ENCODE results near the gene THSD7B. TPM values are rescaled to one million over a fixed set of nuclear protein-coding genes. Genes with fewer than 3 reads are reported as not detected.

THSD7B gene
- total and polyA plus RNA-seq, 8 donors = 0.13 to 4.5 (median 2.7) TPM

DNA sequence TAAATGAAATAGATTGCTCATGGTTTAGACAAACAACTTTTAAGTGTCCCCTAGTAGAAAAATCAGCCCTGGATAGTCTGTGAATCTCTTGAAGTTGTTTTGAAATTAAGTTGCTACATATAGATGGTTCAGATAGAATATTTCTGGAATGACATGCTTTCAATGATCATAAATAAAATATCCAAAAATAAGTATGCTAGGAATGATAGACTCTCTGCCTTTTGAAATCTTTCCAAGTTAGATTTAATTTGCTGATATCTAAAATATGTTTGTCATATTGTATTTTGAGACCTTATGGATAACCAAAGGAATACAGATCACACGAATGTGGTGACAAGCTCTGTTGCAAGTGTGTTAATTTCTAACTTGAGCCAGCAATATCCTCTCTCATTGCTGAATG lies 488.7 kb downstream of the THSD7B start:
- TF ChIP-seq, protein P1, sequence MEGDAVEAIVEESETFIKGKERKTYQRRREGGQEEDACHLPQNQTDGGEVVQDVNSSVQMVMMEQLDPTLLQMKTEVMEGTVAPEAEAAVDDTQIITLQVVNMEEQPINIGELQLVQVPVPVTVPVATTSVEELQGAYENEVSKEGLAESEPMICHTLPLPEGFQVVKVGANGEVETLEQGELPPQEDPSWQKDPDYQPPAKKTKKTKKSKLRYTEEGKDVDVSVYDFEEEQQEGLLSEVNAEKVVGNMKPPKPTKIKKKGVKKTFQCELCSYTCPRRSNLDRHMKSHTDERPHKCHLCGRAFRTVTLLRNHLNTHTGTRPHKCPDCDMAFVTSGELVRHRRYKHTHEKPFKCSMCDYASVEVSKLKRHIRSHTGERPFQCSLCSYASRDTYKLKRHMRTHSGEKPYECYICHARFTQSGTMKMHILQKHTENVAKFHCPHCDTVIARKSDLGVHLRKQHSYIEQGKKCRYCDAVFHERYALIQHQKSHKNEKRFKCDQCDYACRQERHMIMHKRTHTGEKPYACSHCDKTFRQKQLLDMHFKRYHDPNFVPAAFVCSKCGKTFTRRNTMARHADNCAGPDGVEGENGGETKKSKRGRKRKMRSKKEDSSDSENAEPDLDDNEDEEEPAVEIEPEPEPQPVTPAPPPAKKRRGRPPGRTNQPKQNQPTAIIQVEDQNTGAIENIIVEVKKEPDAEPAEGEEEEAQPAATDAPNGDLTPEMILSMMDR (IDR thresholded peaks at IDR 0.05) = no peak
- Histone ChIP-seq H3K36me3 (no peaks in the 10 kb centered on the region), H3K4me3 (no peak overlapping the region), H3K27me3 (no peaks in the 10 kb centered on the region), H3K27ac (no peak overlapping the region), H3K9me3 (no peaks in the 10 kb centered on the region), H3K4me1 (no peaks in the 10 kb centered on the region)
- intact Hi-C loops (cut with DNase I) = no loop called here
- ATAC-seq = no peak
- DNase-seq = no peak

DNA sequence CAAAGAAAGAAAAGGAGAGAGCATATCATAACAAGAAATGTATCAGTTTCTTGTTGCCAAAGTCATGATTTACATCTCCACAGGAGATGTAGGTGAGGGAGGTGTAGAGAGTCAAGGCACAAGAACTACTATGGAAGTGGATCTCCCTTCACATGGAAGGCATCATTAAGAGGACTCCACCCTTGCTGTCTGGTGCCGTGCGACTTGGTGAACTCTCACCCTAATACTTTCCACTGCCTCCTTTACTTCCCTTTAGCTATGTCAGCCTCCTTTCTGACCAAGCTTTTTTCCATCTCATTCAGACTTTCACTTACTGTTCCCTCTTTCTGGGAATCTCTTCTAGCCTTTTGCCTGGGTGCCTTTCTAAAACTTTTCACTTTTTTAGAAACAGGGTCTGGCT lies 490.0 kb downstream of the THSD7B start:
- Histone ChIP-seq H3K4me1 (no peaks in the 10 kb centered on the region), H3K27ac (no peak overlapping the region), H3K4me3 (no peak overlapping the region), H3K9me3 (no peaks in the 10 kb centered on the region), H3K36me3 (no peaks in the 10 kb centered on the region), H3K27me3 (no peaks in the 10 kb centered on the region)
- DNase-seq = no peak
- intact Hi-C loops (cut with DNase I) = no loop called here
- no peak for ATAC-seq
- TF ChIP-seq, protein P1 (IDR thresholded peaks at IDR 0.05) = no peak

DNA sequence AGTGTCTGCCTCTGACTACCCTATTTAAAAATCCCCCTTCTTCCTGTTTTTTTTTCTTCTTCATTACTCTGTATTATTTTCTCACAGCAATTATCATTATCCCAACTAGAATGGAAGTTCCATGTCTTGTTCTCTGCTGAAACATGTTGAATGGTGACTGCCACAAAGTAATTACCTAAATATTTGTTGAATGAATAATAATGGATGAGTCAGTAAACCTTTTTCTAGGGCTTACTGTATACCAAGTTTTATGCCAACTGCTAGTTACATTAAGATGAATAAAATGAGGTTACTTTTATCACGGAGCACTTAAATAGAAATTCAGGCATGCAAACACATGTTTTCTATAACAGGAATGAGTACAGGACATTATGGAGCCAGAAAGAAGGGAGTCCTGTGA lies 490.6 kb downstream of the THSD7B start:
- intact Hi-C loops (cut with DNase I) = no loop called here
- no peaks in the 10 kb centered on the region for H3K27me3 ChIP-seq
- no peaks in the 10 kb centered on the region for H3K36me3 ChIP-seq
- no peak overlapping the region for H3K4me3 ChIP-seq
- TF ChIP-seq, protein P1 (IDR thresholded peaks at IDR 0.05) = no peak
- ATAC-seq (no peak), DNase-seq (no peak)
- H3K9me3 ChIP-seq = no peaks in the 10 kb centered on the region
- no peak overlapping the region for H3K27ac ChIP-seq
- H3K4me1 ChIP-seq = no peaks in the 10 kb centered on the region

DNA sequence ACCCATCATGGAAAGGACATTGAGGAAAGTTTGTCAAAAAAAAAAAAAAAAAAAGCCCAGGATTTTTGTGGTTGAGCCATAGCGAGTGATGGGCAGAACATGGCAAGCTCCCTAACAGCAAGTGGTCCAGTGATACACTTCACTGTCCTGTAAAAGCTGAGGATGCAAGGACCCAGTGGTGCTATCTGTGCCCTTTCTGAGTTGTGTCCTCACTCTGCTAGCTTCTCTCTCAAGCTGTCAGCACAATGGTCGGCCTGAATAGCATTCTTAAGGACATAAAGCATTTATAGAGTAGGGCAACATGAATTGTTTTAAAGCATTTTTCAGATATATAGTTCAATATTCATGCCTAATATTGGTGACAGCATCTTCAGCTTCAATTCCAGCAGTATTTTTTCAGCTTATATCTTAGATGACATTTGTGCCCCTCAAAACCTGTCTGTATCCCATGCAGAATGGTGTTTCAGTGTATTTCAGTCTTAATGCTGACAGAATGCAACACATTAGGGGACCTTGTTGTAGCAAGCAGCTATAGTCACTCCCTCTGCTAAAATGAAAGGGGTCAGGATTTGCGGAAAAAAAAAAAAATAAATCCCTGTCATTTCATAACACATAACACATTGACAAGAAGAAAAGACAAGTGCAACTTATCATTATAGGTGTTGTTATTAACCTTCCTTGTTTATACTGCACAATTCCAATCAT lies 496.7 kb downstream of the THSD7B start:
- Histone ChIP-seq H3K4me3 (no peak overlapping the region), H3K4me1 (no peaks in the 10 kb centered on the region), H3K9me3 (no peaks in the 10 kb centered on the region), H3K27me3 (no peaks in the 10 kb centered on the region), H3K27ac (no peak overlapping the region), H3K36me3 (no peaks in the 10 kb centered on the region)
- ATAC-seq (no peak), DNase-seq (no peak)
- intact Hi-C loops (cut with DNase I) = no loop called here
- TF ChIP-seq, protein P1 (IDR thresholded peaks at IDR 0.05) = no peak

DNA sequence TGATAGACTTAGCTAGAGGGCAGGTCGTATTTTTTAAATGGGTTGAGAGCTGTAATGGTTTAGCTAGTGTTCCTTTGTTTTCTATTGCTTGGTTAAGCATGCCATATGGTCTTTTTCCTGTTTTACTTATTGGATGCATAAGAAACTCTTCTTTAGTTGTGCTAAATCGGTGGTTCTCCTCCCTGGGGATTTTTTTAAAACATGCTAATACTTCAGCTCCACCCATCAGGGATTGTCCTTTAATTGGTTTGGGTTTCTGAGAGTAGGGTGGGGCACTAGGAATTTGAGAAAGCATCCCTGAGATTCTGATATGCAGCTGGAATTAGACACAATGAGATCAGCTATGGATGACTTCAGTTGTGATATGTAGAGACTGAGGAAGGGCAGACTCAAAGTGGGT lies 497.2 kb downstream of the THSD7B start:
- TF ChIP-seq, protein P1 (IDR thresholded peaks at IDR 0.05) = no peak
- no peak for DNase-seq
- H3K4me1 ChIP-seq = no peaks in the 10 kb centered on the region
- H3K4me3 ChIP-seq = no peak overlapping the region
- no peak overlapping the region for H3K27ac ChIP-seq
- ATAC-seq = no peak
- H3K36me3 ChIP-seq = no peaks in the 10 kb centered on the region
- H3K27me3 ChIP-seq = no peaks in the 10 kb centered on the region
- no peaks in the 10 kb centered on the region for H3K9me3 ChIP-seq
- intact Hi-C loops (cut with DNase I) = no loop called here
